Bronchial epithelial cell (primary cell): ENCODE results near the gene TTC39C. TPM values are rescaled to one million over a fixed set of nuclear protein-coding genes. Genes with fewer than 3 reads are reported as not detected.

Experiments
- DNase-seq: peaks from one replicate; pipeline ENCODE4 v3.0.0-alpha.2; 2010; ENCODE audit warnings: low read depth
- FAIRE-seq: peaks from 2 replicates; lab custom pipeline; 2011; peaks lifted over from hg19 to GRCh38; lab: Jason Lieb, UNC
- H3K27me3 ChIP-seq: 2 replicates; pipeline ENCODE4 v1.5.1; 2011; ENCODE audit warnings: low read length; ENCODE audit not compliant: control insufficient read depth, insufficient read depth
- H3K36me3 ChIP-seq: 2 replicates; pipeline ENCODE4 v1.5.1; 2011; ENCODE audit warnings: low read length; ENCODE audit not compliant: control insufficient read depth, insufficient read depth
- H3K4me3 ChIP-seq: 2 replicates; pipeline ENCODE4 v1.5.1; 2011; ENCODE audit warnings: mild to moderate bottlenecking, low read depth, low read length, control low read depth
- total RNA-seq: library from RNA; depleted of rRNA; stranded (reverse); fragments of >200 nt; gene quantifications from 2 replicates; pipeline ENCODE4 v1.2.1, GENCODE V29; 2014
- TF ChIP-seq, protein P1 (sequence below): IDR thresholded peaks from 2 replicates; pipeline ENCODE4 v1.5.1; 2011; ENCODE audit warnings: mild to moderate bottlenecking, moderate library complexity, low read length, control low read depth, inconsistent platforms; ENCODE audit not compliant: insufficient read depth, severe bottlenecking

Gene TTC39C
- total RNA-seq, 1 donor from 2014 or later: 15.3 TPM

DNA sequence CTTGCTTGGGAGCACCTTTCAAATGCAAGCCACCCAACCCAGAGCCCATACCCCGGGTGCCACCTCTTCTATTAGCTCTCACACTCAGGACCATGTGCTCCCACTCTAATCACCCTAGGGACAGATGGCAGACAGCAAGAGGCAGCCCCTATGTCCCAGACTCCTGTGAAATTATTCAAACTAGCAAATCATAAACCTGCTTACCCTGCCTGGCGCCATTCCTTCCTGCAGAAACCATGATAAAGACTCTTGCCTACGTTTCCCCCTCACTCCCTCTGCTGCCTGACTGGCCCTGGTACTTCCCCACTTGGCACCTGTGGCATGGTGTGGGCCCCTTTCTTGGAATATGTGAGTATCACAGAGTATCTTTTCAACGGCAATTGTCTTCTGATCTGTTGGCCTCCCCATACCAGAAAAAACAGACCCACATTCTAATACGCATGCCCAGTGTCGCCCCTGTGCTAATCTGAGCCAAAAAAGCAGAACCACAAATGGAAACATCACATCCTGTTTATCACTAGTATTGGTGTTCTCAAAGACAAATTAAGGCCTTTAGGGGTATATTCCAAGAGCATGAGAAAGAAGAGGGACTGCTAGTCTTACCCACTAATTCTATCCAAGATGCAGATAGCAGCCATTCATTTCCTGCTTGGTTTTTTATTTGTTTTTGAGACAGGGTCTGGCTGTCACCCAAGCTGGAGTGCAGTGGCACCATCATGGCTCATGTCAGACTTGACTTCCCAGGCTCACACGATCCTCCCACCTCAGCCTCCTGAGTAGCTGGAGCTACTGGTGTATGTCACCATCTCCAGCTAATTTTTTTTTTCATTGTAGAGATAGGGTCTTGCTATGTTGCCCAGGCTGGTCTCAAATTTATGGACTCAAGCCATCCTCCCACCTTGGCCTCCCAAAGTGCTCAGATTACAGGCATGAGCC, 44.1 kb upstream of the TTC39C start:
- FAIRE-seq (no peak), DNase-seq (no peak)
- TF ChIP-seq, protein P1, sequence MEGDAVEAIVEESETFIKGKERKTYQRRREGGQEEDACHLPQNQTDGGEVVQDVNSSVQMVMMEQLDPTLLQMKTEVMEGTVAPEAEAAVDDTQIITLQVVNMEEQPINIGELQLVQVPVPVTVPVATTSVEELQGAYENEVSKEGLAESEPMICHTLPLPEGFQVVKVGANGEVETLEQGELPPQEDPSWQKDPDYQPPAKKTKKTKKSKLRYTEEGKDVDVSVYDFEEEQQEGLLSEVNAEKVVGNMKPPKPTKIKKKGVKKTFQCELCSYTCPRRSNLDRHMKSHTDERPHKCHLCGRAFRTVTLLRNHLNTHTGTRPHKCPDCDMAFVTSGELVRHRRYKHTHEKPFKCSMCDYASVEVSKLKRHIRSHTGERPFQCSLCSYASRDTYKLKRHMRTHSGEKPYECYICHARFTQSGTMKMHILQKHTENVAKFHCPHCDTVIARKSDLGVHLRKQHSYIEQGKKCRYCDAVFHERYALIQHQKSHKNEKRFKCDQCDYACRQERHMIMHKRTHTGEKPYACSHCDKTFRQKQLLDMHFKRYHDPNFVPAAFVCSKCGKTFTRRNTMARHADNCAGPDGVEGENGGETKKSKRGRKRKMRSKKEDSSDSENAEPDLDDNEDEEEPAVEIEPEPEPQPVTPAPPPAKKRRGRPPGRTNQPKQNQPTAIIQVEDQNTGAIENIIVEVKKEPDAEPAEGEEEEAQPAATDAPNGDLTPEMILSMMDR: no peak
- H3K27me3 ChIP-seq: no peaks in the 10 kb centered on the region
- H3K4me3 ChIP-seq: no peak overlapping the region
- no peaks in the 10 kb centered on the region for H3K36me3 ChIP-seq

DNA sequence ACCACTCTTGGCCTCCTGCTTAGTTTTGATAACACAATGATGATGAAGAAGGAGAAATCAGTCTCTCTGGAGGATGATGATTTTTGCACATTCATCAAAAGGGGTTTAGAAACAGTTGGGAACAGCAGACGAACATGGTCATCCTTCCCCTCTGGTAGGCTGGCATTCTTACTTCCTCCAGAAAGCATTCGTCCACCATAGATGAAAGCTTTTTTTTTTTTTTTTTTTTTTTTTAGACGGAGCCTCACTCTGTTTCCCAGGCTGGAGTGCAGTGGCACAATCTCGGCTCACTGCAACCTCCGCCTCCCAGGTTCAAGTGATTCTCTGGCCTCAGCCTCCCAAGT, 43.5 kb upstream of the TTC39C start:
- DNase-seq (no peak), FAIRE-seq (no peak)
- Histone ChIP-seq H3K36me3 (no peaks in the 10 kb centered on the region), H3K4me3 (no peak overlapping the region), H3K27me3 (no peaks in the 10 kb centered on the region)
- TF ChIP-seq, protein P1: no peak

DNA sequence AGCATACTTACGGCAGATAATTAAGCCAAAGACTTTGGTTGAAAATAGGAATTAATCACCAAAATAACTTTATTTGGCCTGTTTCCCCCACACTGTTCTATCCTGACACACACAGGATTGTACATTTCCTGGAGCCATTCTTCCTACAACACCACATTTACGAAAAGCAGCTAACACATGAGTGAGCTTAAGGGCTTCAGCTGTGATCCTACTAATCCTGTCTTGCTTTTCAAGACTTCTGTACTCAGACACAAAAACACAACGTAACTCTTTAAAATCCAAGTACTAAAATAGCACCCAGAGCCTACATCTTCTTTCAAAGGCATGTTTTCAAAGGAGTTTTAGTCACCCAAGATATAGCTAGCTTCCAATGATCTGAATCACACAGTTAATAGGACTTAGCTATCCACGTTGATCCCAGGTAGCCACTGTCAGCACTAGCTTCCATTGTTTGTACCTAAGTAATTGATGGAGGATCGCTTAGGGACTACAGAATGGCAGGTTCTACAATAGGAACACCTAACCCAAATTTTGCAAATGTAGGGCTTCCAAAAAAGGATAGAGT, 42.8 kb upstream of the TTC39C start:
- TF ChIP-seq, protein P1: no peak
- DNase-seq (no peak), FAIRE-seq (no peak)
- no peak overlapping the region for H3K4me3 ChIP-seq
- no peaks in the 10 kb centered on the region for H3K36me3 ChIP-seq
- H3K27me3 ChIP-seq: no peaks in the 10 kb centered on the region

DNA sequence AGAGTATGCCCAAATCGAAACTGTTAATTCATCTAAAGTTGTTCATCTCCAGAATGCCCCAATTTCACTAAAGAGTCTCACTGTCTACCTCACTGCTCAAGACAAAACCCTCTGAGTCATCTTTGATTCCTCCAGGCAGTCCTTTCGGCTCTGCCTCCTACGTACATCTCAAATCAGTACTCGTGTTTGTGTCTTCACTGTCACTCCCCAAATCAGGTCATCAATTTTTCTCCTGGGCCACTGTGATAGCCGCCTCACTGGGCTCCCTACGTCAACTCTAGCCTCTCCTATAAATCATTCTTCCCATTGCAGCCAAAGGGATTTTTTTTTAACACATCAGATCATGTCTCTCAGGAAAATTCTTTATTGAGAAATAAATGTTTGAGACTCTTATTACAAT, 42.1 kb upstream of the TTC39C start:
- no peak for FAIRE-seq

DNA sequence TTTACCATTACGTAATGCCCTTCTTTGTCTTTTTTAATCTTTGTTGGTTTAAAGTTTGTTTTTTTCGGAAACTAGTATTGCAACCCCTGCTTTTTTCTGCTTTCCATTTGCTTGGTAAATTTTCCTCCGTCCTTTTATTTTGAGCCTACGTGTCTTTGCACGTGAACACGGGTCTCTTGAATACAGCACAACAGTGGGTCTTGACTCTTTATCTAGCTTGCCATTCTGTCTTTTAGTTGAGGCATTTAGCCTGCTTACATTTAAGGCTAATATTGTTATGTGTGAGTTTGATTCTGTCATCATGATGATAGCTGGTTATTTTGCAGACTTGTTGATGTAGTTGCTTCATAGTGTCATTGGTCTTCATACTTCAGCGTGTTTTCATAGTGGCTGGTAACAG, 37.5 kb upstream of the TTC39C start:
- TF ChIP-seq, protein P1: no peak
- H3K36me3 ChIP-seq: no peaks in the 10 kb centered on the region
- DNase-seq (no peak), FAIRE-seq (no peak)
- no peaks in the 10 kb centered on the region for H3K27me3 ChIP-seq
- no peak overlapping the region for H3K4me3 ChIP-seq

More for the DNA sequence above, 42.1 kb upstream of the TTC39C start:
- TF ChIP-seq, protein P1: no peak
- no peak for DNase-seq
- Histone ChIP-seq H3K4me3 (no peak overlapping the region), H3K36me3 (no peaks in the 10 kb centered on the region), H3K27me3 (no peaks in the 10 kb centered on the region)
